Stomach (tissue), 9 donors: ENCODE data around the gene MBD6. TPM values are rescaled to one million over a fixed set of nuclear protein-coding genes. Genes with fewer than 3 reads are reported as not detected.
A peak's percentile ranks its signal among the peaks of the same experiment; 100 is the strongest.

Experiments
- DNase-seq, 2 donors: peaks; one replicate each; pipeline versions ENCODE4 v3.0.0 to v3.0.0-alpha.2; 2013 to 2019
- H3K27ac ChIP-seq, 5 donors: fragments of 200-600 bp in 4 of 5; sonication (generic) in 4 of 5; one replicate each; pipeline ENCODE4 v1.5.1; 2013 to 2019; ENCODE audit warnings: mild to moderate bottlenecking in 1 of 5, moderate library complexity in 1 of 5
- H3K27me3 ChIP-seq, 3 donors: fragments of 200-600 bp; sonication (generic); one replicate each; pipeline ENCODE4 v1.5.1; 2017 to 2019; ENCODE audit warnings: mixed run types in 1 of 3
- H3K36me3 ChIP-seq, 4 donors: fragments of 200-600 bp; sonication (generic); 1 replicate in 3 of 4; 2 replicates in 1 of 4; pipeline ENCODE4 v1.5.1; 2016 to 2019
- H3K4me1 ChIP-seq, 4 donors: fragments of 200-600 bp; sonication (generic); one replicate each; pipeline ENCODE4 v1.5.1; 2016 to 2019
- H3K4me3 ChIP-seq, 4 donors: fragments of 200-600 bp; sonication (generic) in 3 of 4; one replicate each; pipeline ENCODE4 v1.5.1; 2016 to 2019; ENCODE audit warnings: mild to moderate bottlenecking in 1 of 4
- H3K9me3 ChIP-seq, 4 donors: fragments of 200-600 bp; sonication (generic); one replicate each; pipeline ENCODE4 v1.5.1; 2016 to 2019
- EP300 ChIP-seq: sonication (generic); formaldehyde crosslinking; IDR thresholded peaks from one replicate; pipeline ENCODE4 v1.6.1; 2017; ENCODE audit warnings: antibody characterized with exemption
- POLR2A ChIP-seq, 4 donors: fragments of 450-650 bp; IDR thresholded peaks; one replicate each; pipeline ENCODE4 v1.6.1; 2016; ENCODE audit warnings: antibody characterized with exemption in 4 of 4, control low read depth in 2 of 4, mild to moderate bottlenecking in 1 of 4, moderate library complexity in 1 of 4
- POLR2AphosphoS5 ChIP-seq, 3 donors: sonication (generic); formaldehyde crosslinking; IDR thresholded peaks; one replicate each; pipeline ENCODE4 v1.6.1; 2016; ENCODE audit warnings: antibody characterized with exemption in 3 of 3
- WGBS, 5 donors: extraction: QIAGEN DNeasy Blood & Tissue Kit in 3 of 5; methylation state at CpG; one replicate each; pipeline versions ENCODE4 v1.1.5 to v1.1.7; 2013 to 2018; 5-methylcytosine and 5-hydroxymethylcytosine counted together
- intact Hi-C: fragments of 100-400 bp; cut with DNase I; formaldehyde crosslinking; loops from one replicate; pipeline ENCODE4 v1.15.1; 2023; ENCODE audit warnings: low total_unique reads
- polyA plus RNA-seq, 3 donors: library from polyadenylated mRNA; stranded (reverse); fragments of 200-250 nt; gene quantifications; one replicate each; pipeline ENCODE4 v1.2.3, GENCODE V29; 2013
- total RNA-seq, 5 donors: library from RNA; depleted of rRNA; stranded (reverse); fragments of >200 nt; gene quantifications; one replicate each; pipeline versions ENCODE4 v1.1.0 to v1.2.3, GENCODE V29; 2014 to 2016
- TF ChIP-seq, protein P1 (sequence below), 7 experiments: fragments of 450-650 bp in 4 of 7; fragments of 200-600 bp in 3 of 7; sonication (generic) in 3 of 7; IDR thresholded peaks; one replicate each; pipeline ENCODE4 v1.5.1; 2016 to 2019; ENCODE audit warnings: antibody characterized with exemption in 7 of 7, control low read depth in 2 of 7, mild to moderate bottlenecking in 1 of 7
- donor health status: healthy with polysubstance abuse.
- donor health status: Bipolar disorder and iron deficiency.
- donor health status: healthy.

Gene MBD6
- total and polyA plus RNA-seq, 8 donors: 4.8 to 129 (median 29.8) TPM

DNA sequence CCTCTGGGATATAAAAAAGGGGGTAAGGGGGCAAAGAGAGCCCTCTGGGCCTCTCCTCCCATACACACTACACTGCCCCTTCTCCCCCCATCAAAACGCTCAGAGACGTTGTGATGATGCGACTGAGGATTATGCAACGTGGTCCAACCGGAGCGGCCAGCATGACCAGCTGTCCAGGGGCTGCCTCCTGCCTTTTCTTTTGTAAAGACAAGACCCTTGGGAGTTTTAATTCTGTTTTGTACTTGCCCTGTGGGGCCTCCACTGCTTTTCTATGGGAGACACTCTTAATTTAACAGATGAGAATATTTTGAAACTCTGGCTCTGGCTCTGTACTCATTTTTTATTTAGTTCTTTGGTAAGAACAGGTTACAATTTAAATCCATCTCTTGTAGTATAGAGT, 7.2 kb downstream of the MBD6 start:
- no peak for DNase-seq
- Histone ChIP-seq H3K4me1 (peaks cover 6 to 33% (median 20%) of the 10 kb centered on the region in 4 donors), H3K36me3 (peaks cover 87 to 100% (median 100%) of the 10 kb centered on the region in 4 donors), H3K27me3 (no peaks in the 10 kb centered on the region), H3K27ac (peak overlapping the region in 1 of 5 donors; percentile 32), H3K4me3 (no peak overlapping the region), H3K9me3 (no peaks in the 10 kb centered on the region)
- intact Hi-C loops: no loop called here
- no peak for TF ChIP-seq POLR2A (IDR thresholded peaks at IDR 0.05)
- no peak for TF ChIP-seq EP300
- no peak for TF ChIP-seq POLR2AphosphoS5 (IDR thresholded peaks at IDR 0.05)
- TF ChIP-seq, protein P1, sequence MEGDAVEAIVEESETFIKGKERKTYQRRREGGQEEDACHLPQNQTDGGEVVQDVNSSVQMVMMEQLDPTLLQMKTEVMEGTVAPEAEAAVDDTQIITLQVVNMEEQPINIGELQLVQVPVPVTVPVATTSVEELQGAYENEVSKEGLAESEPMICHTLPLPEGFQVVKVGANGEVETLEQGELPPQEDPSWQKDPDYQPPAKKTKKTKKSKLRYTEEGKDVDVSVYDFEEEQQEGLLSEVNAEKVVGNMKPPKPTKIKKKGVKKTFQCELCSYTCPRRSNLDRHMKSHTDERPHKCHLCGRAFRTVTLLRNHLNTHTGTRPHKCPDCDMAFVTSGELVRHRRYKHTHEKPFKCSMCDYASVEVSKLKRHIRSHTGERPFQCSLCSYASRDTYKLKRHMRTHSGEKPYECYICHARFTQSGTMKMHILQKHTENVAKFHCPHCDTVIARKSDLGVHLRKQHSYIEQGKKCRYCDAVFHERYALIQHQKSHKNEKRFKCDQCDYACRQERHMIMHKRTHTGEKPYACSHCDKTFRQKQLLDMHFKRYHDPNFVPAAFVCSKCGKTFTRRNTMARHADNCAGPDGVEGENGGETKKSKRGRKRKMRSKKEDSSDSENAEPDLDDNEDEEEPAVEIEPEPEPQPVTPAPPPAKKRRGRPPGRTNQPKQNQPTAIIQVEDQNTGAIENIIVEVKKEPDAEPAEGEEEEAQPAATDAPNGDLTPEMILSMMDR (IDR thresholded peaks at IDR 0.05): no peak
- WGBS, 5 donors: 67 to 79% (median 69%) methylated on average over 6 of the region's 6 CpGs

DNA sequence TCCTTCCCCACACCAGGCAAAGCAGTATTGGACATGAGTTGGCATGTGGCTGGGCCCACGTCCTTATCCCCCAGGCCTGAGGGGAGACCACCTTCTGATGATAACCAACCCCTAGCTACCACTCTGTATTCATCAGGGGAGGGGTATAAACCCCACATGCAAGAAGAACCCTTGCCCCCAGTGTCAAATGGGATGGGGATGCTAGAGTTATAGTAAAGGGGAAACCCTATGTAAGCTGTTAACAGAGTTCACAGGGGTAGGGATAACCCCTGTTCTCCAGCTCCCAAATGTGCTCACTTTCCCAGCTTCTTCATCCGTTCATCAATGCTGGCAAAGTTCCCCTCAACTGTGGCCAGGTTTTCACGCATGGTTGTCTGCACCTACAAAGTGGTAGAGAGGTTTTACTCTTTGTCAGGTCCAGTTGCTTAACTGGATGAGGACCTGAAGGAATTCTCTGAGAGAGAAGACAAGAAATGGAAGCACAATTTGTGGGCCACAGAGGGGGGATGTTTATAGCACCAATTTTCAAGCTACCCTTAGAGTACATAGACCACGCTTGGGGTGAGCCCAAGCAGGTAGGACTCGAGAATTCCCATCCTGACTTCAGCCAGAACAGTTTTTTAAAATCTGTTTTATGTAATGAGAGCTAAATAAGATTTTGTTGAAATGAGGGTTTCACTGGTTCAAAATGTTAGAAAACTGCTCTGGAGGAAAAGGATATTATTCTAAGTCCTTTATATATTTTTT, 7.9 kb downstream of the MBD6 start:
- DNase-seq: no peak
- no peak overlapping the region for H3K4me3 ChIP-seq
- 75 to 81% (median 78%) methylated on average over 5 of the region's 5 CpGs for WGBS, 5 donors
- no peaks in the 10 kb centered on the region for H3K9me3 ChIP-seq
- intact Hi-C loops: no loop called here
- TF ChIP-seq POLR2A (IDR thresholded peaks at IDR 0.05): no peak
- peaks cover 87 to 100% (median 100%) of the 10 kb centered on the region in 4 donors for H3K36me3 ChIP-seq
- peaks cover 0 to 33% (median 16%) of the 10 kb centered on the region in 4 donors for H3K4me1 ChIP-seq
- H3K27ac ChIP-seq: peak overlapping the region in 1 of 5 donors; percentile 6
- H3K27me3 ChIP-seq: no peaks in the 10 kb centered on the region

DNA sequence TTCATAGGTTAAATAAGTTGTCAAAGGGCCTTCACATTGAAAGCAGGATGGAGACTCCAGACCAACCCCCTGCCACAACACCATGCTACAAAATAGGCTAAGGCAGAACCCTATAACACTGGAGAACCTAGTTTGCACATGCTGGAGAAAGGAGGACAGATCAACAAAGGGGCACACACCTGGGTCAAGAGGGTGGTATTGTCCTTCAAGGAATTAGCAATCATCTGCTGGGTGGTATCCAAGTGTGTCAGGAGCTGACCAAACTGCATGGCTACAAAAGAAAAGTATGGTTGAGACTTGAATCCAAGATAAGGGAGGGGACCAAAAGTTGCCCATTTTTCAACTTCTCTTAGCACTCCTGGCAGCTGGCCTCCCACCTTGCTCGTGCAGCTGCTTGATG, 9.2 kb downstream of the MBD6 start:
- Histone ChIP-seq H3K36me3 (peaks cover 77 to 90% (median 90%) of the 10 kb centered on the region in 4 donors), H3K27me3 (no peaks in the 10 kb centered on the region), H3K4me3 (no peak overlapping the region), H3K9me3 (no peaks in the 10 kb centered on the region), H3K4me1 (peaks cover 0 to 33% (median 17%) of the 10 kb centered on the region in 4 donors), H3K27ac (no peak overlapping the region)
- intact Hi-C loops: no loop called here
- no peak for DNase-seq
- TF ChIP-seq EP300 (no peak), POLR2AphosphoS5 (IDR thresholded peaks at IDR 0.05) (no peak), POLR2A (IDR thresholded peaks at IDR 0.05) (no peak)
- TF ChIP-seq, protein P1 (IDR thresholded peaks at IDR 0.05): no peak
- WGBS, 5 donors: 50 to 86% (median 74%) methylated on average over 1 of the region's 1 CpG

DNA sequence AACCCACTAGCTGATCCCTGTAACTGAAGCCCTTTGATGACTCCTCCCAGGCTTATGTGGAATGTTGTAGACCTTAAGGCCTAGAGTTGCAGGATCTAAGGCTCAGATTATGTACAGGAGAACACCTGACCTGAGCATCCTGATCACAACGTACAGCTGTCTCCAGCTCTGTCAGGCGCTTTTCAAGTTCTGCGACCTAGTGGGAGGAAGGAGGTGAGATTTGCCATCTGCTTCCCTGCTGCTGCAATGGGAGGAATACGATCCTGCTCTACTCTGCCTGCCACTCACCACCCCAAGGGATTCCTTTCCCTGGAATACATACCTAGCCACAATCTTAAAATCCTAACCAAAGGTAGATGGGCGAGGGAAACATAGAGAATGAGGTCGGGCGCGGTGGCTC, 10.5 kb downstream of the MBD6 start:
- 89 to 95% (median 93%) methylated on average over 8 of the region's 8 CpGs for WGBS, 5 donors
- Histone ChIP-seq H3K27me3 (no peaks in the 10 kb centered on the region), H3K36me3 (peaks cover 64 to 86% (median 84%) of the 10 kb centered on the region in 4 donors), H3K4me3 (no peak overlapping the region), H3K4me1 (peaks cover 0 to 35% (median 18%) of the 10 kb centered on the region in 4 donors), H3K9me3 (no peaks in the 10 kb centered on the region), H3K27ac (no peak overlapping the region)
- DNase-seq: no peak
- intact Hi-C loops: no loop called here
- TF ChIP-seq EP300 (no peak), POLR2A (IDR thresholded peaks at IDR 0.05) (no peak), POLR2AphosphoS5 (IDR thresholded peaks at IDR 0.05) (no peak)
- TF ChIP-seq, protein P1 (IDR thresholded peaks at IDR 0.05): no peak

DNA sequence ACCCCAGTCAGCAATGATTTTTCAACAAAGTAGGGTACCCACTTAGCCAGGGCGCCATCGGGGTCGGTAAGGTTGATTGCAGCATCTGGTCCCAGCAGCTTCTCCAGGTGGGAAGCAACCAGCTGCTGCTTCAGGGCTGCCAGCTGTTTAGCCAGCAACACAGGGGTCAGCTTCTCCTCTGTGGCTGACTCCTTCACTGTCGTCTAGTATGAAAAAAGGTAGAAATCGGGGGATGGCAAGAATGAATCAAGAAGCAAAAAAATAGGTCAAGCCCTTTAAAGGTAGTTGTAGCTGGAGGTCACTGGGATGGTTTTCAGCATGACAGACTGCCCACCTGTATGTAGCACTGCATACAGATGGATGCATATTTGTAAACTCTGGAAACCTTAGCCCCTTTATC, 11.6 kb downstream of the MBD6 start:
- intact Hi-C loops: no loop called here
- TF ChIP-seq, protein P1 (IDR thresholded peaks at IDR 0.05): no peak
- TF ChIP-seq POLR2A (IDR thresholded peaks at IDR 0.05): no peak
- TF ChIP-seq EP300: no peak
- no peak for TF ChIP-seq POLR2AphosphoS5 (IDR thresholded peaks at IDR 0.05)
- WGBS, 5 donors: 86 to 95% (median 92%) methylated on average over 5 of the region's 5 CpGs
- H3K4me3 ChIP-seq: no peak overlapping the region
- H3K27me3 ChIP-seq: no peaks in the 10 kb centered on the region
- DNase-seq: no peak
- H3K4me1 ChIP-seq: peaks cover 0 to 36% (median 16%) of the 10 kb centered on the region in 4 donors
- no peak overlapping the region for H3K27ac ChIP-seq
- peaks cover 53 to 86% (median 84%) of the 10 kb centered on the region in 4 donors for H3K36me3 ChIP-seq
- H3K9me3 ChIP-seq: no peaks in the 10 kb centered on the region
